Kasumi-1 (cell line): ENCODE data around the gene PCED1A.
"Not testable (repeated sequence)": the region's sequence is repeated elsewhere in the genome, so short reads cannot be mapped to it uniquely, and the experiment has no call there.

ENCODE experiments used
- DNase-seq, 2 experiments: peaks; one replicate each; lab custom pipeline; 2025; lab: John Stamatoyannopoulos, UW

The PCED1A gene

DNA sequence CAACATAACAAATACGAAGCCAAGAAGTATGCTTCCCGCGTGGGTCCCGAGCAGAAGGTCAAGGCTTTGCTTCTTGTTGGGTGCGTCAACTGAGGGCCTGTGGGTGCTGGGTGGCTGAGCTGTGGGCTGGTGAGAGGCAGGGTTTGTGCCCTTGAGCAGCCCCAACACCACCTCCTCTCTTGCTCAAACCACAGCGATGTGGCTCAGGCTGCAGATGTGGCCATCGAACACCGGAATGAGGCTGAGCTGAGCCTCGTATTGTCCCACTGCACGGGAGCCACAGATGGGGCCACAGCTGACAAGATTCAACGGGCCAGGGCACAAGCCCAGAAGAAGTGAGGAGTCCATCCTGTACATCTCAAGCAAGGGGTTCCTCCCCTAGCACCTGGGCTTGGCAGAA, 25.8 kb upstream of the PCED1A start:
- DNase-seq = no peak

DNA sequence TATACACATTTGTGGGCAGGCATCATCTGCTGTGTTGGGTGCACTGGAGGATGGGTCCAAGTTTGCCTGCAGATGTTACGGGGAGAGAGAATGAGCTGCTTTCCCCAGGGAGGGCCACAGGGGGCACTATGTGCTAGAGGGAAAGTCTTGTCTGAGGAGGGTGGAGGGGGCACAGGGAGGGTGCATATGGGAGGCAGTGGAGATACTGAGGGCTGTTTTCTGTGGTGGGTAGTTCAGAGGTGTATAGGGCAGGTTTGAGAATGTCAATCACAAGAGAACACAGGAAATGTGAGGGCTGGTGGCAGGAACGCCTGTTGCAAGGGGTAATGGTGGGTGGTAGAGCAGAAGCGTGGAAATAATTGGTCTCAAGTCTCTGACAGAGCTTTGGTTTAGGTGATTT, 25.2 kb upstream of the PCED1A start:
- DNase-seq = peak; percentile 25 to 33

DNA sequence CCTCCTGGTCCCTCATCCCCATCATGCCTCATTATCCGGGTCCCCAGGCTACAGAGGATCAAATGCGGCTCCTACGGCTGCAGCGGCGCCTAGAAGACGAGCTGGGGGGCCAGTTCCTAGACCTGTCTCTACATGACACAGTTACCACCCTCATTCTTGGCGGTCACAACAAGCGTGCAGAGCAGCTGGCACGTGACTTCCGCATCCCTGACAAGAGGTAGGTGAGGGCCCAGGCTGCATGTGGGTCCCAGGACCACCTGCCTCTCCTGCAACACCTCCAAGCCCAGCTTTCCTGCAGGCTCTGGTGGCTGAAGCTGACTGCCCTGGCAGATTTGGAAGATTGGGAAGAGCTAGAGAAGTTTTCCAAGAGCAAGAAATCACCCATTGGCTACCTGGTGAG, 24.6 kb upstream of the PCED1A start:
- no peak for DNase-seq

DNA sequence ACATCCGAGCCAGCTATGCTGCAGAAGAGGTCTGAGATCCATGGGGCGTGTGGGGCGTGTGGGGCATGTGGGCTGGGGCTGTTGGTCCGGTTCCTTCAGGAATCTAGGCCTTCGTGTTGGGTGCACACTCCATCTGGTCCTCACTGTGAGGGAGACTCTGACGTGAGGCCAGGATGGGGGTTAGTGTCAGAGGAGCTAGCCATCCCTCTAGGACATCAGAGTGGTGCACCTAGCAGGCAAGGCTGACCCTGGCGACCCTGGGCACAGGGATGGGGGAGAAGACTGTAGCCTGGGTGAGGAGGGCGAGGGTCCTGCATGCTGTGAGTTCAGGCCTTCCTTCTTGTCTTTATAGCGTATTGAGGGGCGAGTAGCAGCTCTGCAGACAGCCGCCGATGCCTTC, 24.2 kb upstream of the PCED1A start:
- no peak for DNase-seq

DNA sequence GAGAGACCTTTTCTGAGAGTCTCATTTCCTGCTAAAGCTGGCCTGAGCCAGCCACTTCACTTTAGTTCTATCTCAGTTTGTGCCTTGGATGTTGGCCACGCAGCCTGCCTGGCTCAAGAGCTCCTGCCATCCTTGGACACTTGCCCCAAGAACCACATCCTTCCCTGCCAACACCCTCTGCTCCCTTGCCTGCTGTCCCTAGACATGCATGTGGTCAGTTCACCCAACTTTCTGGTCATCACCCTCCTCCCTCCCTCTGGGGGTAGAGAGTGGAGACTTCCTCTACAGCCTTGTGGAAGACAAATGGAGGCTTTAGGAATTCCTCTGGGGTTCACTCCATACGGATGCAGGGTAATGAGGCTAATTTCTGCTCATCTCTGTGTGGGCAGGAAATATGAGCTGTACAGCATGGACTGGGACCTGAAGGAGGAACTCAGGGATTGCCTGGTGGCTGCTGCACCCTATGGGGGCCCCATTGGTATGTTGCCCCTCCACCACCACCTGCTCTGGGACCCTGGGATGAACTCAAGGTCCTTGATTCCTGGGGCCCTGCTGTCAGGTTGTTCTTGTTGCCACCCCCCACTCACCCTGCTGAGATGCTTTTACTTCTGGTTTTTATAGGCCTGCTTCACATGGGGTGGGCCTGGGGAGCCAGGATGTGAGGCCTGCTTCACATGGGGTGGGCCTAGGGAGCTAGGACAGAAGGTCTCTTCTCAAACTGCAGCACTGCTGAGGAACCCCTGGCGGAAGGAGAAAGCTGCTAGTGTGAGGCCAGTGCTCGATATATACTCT, 19.1 kb upstream of the PCED1A start:
- no peak for DNase-seq

DNA sequence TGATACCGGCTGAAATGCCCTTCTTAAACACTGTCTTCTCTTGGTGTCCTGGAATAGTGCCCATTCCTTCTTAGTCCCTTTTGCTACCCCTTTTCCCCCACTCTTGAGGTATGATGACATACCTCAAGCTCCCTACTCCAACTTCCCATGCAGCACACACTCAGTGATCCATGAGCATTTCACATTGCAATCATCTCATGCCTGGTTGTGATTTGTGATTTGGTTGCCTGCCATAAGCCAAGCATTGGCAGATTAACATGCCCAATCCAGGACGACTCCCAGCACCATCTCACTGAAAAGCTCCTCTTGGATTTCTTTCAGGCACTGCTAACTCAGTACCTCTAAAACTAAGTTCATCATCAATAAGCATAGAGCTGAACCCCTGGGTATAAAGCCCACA, 18.1 kb upstream of the PCED1A start:
- no peak for DNase-seq

DNA sequence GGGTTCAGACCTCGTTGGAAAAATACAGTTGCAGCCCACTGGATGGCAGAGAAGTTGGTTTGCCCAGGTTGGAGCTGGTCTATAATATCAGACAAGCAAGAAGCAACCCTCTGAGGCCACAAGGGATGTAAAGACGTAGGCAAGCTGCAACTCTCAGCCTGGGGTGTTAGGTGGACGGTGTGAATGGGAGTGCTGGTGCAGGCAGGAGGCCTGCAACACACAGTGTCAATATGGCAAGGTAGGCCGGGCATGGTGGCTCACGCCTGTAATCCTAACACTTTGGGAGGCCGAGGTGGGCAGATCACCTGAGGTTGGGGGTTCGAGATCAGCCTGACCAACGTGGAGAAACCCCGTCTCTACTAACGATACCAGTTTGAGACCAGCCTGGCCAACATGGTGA, 10.6 kb upstream of the PCED1A start:
- no peak for DNase-seq

DNA sequence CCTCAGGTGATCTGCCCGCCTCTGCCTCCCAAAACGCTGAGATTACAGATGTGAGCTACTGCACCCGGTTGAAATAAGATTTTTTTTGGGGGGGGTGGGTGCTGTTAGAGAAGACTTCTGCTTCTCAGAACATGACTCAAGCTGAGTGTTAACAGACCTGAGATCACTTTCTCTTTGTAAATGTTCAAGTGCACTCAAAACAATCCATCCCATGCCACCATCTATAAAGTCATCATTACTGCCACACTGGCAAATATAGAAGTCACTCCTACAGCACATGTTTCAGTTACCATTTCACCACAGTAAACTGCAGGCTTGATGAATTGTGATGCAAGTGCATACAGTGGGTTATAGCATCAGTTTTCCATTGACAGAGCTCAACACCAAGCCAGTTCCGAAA, 9.1 kb upstream of the PCED1A start:
- DNase-seq = no peak

DNA sequence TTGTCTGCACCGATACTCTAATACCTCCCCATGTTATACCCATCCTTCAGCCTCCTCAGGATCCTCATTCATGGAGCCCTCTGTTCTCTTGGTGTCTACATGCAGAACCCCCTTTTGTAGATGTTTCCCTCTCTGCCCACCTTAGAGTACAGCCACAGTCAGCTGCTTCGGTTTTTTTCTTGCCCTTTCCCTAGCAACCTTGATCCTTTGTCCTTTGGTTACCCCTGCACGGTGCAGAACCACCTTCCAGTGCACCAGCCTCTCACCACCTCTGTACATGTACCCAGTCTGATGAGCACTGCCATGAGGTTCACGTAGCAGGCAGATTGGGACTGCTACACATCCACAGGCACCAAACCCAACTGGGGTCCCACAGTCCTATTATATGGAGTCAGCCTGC, 7.3 kb upstream of the PCED1A start:
- no peak for DNase-seq

DNA sequence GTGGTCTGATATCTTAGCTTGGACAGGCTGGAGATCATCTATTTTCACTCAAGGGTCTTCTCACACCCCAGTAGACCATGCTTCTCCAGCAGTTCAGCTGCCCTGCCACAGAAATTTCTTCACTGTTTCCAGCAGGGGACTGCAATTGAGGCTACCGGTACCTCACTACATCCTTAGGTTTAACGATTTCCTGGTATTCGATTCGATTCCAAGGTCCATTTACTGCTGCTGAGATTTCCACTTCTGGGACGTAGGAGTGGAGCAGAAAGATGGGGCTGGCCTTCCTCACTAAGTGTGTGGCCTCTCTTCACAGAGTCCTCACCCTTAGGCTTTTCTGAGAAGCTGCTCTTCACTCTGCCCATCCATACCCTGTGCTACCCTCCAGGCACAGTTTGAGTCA, 6.2 kb upstream of the PCED1A start:
- DNase-seq = no peak

DNA sequence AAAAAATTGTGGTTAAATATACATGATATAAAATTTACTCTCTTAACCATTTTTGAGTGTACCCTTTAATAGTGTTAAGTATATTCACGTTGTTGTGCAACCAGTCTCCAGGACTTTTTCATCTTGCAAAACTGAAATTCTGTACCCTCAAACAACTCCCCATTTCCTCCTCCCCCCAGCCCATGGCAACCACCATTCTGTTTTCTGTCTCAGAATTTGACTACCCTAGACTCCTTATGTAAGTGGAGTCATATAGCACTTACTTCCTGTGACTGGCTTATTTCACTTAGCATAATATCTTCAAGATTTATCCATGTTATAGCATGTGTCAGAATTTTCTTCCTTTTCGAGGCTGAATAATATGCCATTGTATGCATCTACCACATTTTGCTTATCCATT, 5.2 kb upstream of the PCED1A start:
- peak; percentile 15 to 35 for DNase-seq

DNA sequence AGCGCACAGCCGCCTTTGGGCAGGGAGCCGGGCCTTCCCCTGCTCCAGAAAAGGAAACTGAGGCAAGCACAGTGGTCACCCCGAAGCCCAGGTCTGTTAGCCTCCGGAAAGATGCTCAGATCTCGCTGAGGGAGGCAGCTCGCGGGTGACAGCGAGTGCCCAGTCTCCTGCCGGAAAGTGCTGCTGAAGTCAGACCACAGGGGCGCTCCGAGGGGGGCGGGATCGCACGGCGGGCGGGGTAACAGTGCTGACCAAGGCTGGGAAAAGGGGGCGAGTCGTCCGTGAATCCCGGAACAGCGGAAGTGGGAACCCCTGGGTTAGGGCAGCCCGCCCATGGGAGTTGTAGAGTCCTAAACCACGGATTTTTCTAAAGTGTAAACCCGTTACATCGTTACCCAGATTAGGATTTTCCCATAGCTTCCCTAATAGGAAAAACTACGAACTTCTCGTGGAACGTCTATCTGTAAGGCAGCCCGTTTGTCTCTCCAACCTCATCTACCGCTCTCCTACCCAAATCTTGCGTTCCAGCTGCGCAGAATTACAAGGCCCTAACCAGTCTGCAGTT, 594 bp upstream of the PCED1A start:
- peak; percentile 27 to 40 for DNase-seq

DNA sequence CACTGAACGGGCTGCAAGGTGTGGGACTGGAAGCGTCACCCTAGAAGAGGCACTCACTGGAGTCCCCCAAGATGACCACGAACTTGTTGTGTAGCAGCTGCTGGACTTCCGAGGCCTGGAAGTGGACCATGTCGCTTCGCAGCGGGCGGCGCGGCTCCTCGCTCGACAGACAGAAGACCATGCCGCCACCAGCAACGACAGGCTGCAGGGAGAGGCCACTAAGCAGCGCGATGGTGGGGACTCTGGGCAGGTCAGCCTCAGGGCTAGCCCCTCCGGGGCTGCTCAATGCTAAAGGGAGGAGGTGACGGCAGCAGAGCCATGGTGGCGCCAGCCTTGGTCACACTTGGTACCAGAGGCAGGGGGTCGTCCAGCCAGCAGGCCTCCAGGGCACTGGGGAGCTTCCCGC, 720 bp downstream of the PCED1A start:
- no peak for DNase-seq

DNA sequence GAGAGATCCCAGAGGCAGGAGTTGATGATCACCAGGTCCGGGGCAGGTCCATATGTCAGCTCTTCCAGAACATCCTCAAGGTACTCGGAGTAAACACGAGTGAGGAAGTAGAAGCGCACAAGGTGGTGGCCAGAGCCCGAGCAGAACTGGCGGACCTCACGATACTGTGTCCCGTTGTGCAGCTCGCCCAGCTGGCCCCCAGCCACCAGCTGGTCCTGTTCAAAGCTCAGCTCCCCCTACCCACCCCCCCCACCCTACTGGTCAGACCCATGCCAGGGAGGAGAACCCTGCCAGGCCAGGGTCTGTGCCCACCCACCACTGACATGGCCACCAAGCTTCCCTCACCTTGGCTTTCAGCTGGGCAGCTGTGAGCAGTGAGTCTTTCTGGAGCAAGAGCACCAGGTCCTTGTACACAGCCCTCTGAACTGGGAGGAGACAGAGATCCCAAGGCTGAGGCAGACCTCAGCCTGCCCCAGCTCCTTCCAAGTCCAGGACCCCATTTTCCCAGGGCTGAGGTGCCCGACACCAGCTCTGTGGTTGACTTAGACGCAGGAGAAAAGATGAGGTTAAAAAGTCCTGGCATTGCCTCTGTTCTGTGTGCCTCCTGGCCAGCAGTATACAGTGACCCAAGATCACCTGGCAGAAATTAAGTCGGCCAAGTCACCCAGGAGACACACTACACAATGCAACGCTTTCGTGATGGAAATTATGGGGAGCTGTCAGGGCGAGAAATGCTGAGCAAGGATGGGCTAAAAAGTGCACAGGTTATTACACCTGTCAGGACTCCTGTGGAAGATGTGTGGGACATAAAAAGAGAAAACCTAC, 1.4 kb downstream of the PCED1A start:
- no peak for DNase-seq

DNA sequence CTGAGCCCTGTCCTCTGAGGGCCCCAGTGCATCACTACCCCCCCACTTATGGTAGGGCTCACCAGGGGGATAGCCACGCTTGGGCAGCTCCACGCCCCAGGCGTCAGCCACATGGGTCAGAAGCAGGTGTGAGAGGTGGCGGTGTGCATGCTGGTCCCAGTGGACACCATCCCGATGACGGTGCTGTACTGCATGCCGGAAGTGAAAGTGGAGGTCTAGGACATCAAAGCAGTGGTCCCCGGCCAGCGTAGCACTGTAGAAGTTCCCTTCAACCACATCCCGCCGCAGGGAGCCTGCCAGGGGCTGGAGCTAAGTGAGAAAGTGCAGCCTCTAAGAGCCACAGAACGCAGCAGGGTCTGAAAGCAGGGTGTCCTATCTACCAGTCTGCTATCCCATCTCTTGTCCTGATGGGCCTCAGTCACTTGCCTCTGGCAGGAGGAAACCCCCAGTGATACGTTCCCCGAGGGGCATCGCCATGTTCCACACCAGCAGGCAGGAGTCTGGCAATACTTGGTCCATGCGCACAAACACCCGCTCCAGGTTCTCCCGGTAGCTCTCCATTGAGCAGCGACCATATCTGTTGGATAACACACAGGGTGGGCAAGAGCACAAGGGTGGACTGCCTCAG, 2.2 kb downstream of the PCED1A start:
- DNase-seq = no peak

DNA sequence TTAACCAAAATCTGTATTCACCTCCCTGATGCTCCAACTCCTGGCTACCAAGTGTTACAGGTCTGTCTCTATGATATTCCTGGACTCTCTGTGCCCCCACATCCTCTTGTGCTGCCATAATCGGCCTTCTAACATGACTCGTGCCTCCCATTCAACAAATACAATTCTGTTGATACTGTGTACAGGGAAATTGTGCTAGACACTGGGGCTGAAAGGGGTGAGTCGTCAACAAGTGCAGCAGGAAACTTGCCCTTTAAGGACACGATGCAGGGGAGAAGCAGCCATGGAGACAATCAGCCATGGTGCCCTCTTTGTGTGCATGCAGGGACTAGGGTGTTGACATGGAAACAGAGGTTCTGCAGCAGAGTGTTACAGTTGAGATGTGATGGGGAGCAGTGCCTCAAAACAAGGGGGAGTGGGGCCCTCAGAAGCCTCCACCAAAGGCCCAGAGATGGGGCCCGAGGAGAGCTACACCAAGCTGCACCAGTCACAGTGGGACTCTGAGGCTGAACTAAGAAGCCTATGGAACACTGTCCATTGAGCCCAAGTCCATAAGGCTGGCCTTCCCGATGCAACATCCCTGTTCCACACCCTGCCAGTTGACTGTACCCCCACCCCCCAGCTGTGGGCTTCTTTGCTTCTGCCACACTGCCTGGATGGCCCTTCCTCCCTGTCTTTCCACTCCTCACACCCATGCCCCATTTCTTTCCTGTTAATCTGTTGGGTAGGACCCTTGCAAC, 3.1 kb downstream of the PCED1A start:
- no peak for DNase-seq

DNA sequence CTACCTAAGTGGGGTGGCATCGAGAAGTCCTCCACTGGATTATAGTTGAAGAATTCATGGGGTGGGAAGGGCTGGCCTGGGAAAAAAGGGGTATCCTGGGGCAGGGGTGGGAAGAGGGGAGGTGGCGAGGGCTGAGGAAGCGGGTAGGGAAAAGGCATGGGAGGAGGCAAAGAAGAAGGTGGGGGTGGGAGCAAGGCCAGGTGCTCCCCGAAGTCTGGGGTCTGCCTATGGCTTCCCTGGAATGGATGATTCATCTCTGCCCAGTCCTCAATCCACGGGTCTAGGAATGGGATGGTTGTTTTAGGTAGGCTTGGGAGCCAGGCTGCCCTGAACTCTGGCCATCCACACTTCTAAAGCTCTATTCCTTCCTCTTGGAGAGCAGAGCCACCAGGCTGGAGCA, 4.4 kb downstream of the PCED1A start:
- no peak for DNase-seq

DNA sequence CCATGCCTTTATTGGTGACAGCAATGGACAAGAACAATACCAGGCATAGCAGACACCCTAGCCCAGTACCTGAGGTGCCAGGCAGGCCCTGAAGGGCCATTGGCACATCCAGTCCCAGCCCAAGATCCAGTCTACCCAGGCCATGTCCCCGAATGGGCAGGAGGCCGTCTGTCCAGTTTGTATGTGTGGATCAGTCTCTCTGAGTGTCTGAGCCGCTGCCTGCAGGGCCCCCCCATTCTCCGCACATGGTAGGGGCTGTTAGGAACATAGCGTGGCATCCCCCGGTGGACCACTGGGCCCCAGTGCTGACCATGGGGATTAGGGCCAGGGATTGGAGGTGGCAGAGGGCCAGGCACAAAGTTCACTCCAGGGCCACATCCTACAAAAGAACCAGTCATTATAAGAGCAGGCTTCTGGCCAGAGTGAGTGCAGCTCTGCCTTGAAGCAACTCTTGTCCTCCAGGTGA, 5.1 kb downstream of the PCED1A start:
- DNase-seq = no peak

DNA sequence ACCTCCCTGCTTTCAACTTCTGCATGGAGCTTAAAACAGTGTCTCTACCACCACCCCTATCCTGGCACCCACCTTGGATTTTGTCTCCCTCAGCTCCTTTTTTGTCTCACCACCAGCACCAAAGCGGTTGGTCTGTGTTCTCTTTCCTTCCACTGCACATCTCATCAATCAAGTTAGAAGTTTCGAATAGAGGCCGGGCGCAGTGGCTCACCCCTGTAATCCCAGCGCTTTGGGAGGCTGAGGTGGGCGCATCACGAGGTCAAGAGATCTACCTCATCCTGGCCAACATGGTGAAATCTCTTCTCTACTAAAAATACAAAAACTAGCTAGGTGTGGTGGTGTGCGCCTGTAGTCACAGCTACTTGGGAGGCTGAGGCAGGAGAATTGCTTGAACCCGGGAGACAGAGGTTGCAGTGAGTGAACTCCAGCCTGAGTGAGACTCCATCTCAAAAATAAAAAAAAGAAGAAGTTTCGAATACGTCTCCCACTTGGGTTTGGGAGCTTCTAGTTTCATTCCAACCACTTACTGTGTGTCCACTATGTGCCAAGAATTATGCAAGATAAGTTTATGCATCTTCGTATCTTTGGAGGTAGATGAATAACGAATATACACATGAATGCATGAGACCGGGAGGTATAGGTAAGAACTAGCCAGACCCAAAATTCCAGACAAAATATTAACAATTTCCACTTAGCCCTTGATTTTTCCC, 5.9 kb downstream of the PCED1A start:
- DNase-seq = no peak

DNA sequence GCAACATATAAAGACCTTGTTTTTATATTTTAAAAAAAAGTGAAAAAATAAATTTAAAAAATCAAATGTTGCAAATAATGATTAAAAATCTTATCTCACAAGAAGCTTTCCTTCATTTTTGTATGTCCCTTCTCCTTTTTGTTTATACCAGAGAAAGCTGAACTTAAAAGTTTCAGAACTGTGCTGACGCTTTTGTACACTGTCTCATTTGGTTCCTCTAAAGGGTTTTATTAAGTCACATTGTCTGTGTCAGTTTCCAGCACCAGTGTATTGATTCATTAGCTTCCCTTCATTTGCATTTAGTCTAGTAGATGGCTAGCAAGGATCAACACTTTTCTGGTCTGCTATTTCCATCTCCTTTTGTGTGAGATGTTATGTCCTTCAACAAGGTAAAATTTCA, 6.7 kb downstream of the PCED1A start:
- DNase-seq = no peak

DNA sequence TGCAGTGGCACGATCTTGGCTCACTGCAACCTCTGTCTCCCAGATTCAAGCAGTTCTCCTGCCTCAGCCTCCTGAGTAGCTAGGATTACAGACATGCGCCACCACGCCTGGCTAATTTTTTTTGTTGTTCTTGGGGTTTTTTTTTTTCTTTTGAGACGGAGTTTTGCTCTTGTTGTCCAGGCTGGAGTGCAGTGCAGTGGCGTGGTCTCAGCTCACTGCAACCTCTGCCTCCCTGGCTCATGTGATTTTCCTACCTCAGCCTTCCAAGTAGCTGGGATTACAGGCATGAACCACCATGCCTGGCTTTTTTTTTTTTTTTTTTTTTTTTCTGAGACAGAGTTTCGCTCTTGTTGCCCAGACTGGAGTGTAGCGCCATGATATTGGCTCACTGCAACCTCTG, 9.2 kb downstream of the PCED1A start:
- not testable (repeated sequence) for DNase-seq
